Astrocyte (in vitro differentiated cells and primary cell): Measurements from ENCODE around the gene PTCD2. TPM values are rescaled to one million over a fixed set of nuclear protein-coding genes. Genes with fewer than 3 reads are reported as not detected.

Experiments
- DNase-seq: peaks from one replicate; pipeline ENCODE4 v3.0.0-alpha.2; 2010; ENCODE audit warnings: low read depth
- FAIRE-seq: peaks from 2 replicates; lab custom pipeline; 2011; peaks lifted over from hg19 to GRCh38; lab: Jason Lieb, UNC
- H2AFZ ChIP-seq: 2 replicates; pipeline ENCODE4 v1.6.0; 2012; ENCODE audit warnings: low read depth, low read length, inconsistent platforms
- H3K27ac ChIP-seq: 2 replicates; pipeline ENCODE4 v1.5.1; 2011; ENCODE audit warnings: low read depth, low read length, inconsistent platforms
- H3K27me3 ChIP-seq: 2 replicates; pipeline ENCODE4 v1.6.0; 2011; ENCODE audit warnings: low read length, inconsistent platforms; ENCODE audit not compliant: insufficient read depth
- H3K36me3 ChIP-seq: 2 replicates; pipeline ENCODE4 v1.5.1; 2011; ENCODE audit warnings: low read length, inconsistent platforms; ENCODE audit not compliant: insufficient read depth
- H3K4me1 ChIP-seq: 2 replicates; pipeline ENCODE4 v1.5.1; 2011; ENCODE audit warnings: low read length, inconsistent platforms; ENCODE audit not compliant: insufficient read depth
- H3K4me2 ChIP-seq: 2 replicates; pipeline ENCODE4 v1.6.0; 2012; ENCODE audit warnings: low read length, inconsistent platforms
- H3K4me3 ChIP-seq: 2 replicates; pipeline ENCODE4 v1.5.1; 2011; ENCODE audit warnings: low read depth, mild to moderate bottlenecking, low read length, inconsistent platforms; ENCODE audit not compliant: insufficient read depth
- H3K79me2 ChIP-seq: 2 replicates; pipeline ENCODE4 v1.6.0; 2012; ENCODE audit warnings: mild to moderate bottlenecking, low read length, inconsistent platforms; ENCODE audit not compliant: insufficient read depth
- H3K9ac ChIP-seq: 2 replicates; pipeline ENCODE4 v1.6.0; 2012; ENCODE audit warnings: mild to moderate bottlenecking, low read length, inconsistent platforms
- H3K9me3 ChIP-seq: 2 replicates; pipeline ENCODE4 v1.5.1; 2012; ENCODE audit warnings: low read depth, mild to moderate bottlenecking, low read length, inconsistent platforms; ENCODE audit not compliant: insufficient read depth
- H4K20me1 ChIP-seq: 2 replicates; pipeline ENCODE4 v1.6.0; 2012; ENCODE audit warnings: low read length, inconsistent platforms; ENCODE audit not compliant: insufficient read depth
- H3K27ac Mint-ChIP-seq: one replicate; pipeline ENCODE4 v1.8.0; 2021; ENCODE audit warnings: mild to moderate bottlenecking, mixed read lengths; ENCODE audit not compliant: unreplicated experiment
- H3K27me3 Mint-ChIP-seq: one replicate; pipeline ENCODE4 v1.8.0; 2021; ENCODE audit warnings: low read depth, mixed read lengths; ENCODE audit not compliant: unreplicated experiment
- H3K36me3 Mint-ChIP-seq: one replicate; pipeline ENCODE4 v1.8.0; 2021; ENCODE audit warnings: low read depth, mixed read lengths; ENCODE audit not compliant: unreplicated experiment
- H3K4me1 Mint-ChIP-seq: one replicate; pipeline ENCODE4 v1.8.0; 2021; ENCODE audit warnings: low read depth, mixed read lengths; ENCODE audit not compliant: unreplicated experiment
- H3K4me3 Mint-ChIP-seq: one replicate; pipeline ENCODE4 v1.8.0; 2021; ENCODE audit warnings: mild to moderate bottlenecking, moderate library complexity, mixed read lengths; ENCODE audit not compliant: unreplicated experiment
- H3K9me3 Mint-ChIP-seq: one replicate; pipeline ENCODE4 v1.8.0; 2021; ENCODE audit warnings: mild to moderate bottlenecking, mixed read lengths; ENCODE audit not compliant: unreplicated experiment
- CTCF ChIP-seq: IDR thresholded peaks from 2 replicates; pipeline ENCODE4 v1.5.1; 2011; ENCODE audit warnings: low read depth, mild to moderate bottlenecking, inconsistent platforms, low read length, moderate library complexity; ENCODE audit not compliant: insufficient read depth
- EZH2 ChIP-seq: IDR thresholded peaks from 2 replicates; pipeline ENCODE4 v1.6.1; 2012; ENCODE audit warnings: mild to moderate bottlenecking, low read length, inconsistent platforms; ENCODE audit not compliant: insufficient read depth
- total RNA-seq: library from RNA; stranded (reverse); gene quantifications from 2 replicates; pipeline ENCODE4 v1.2.1, GENCODE V29; 2021

PTCD2 gene
- total RNA-seq, 1 donor from 2014 or later = 11.4 TPM

GRCh38 chr5:72415616-72416325 is 95.6 kb downstream of the PTCD2 start:
- no peak overlapping the region for H3K4me3 ChIP-seq
- no peak for FAIRE-seq
- Mint-ChIP-seq H3K9me3 (peaks cover 8% of the 10 kb centered on the region), H3K4me3 (no peak overlapping the region), H3K27ac (no peak overlapping the region), H3K36me3 (peaks cover 2% of the 10 kb centered on the region), H3K4me1 (no peaks in the 10 kb centered on the region), H3K27me3 (no peaks in the 10 kb centered on the region)
- no peak overlapping the region for H3K27ac ChIP-seq
- no peaks in the 10 kb centered on the region for H3K9me3 ChIP-seq
- H3K4me1 ChIP-seq = peaks cover 10% of the 10 kb centered on the region
- no peak overlapping the region for H3K9ac ChIP-seq
- no peaks in the 10 kb centered on the region for H4K20me1 ChIP-seq
- H3K79me2 ChIP-seq = no peaks in the 10 kb centered on the region
- H3K4me2 ChIP-seq = no peak overlapping the region
- H3K27me3 ChIP-seq = no peaks in the 10 kb centered on the region
- TF ChIP-seq EZH2 = no peak
- no peak for TF ChIP-seq CTCF
- no peak overlapping the region for H2AFZ ChIP-seq
- H3K36me3 ChIP-seq = no peaks in the 10 kb centered on the region
- no peak for DNase-seq

GRCh38 chr5:72417333-72418062 is 97.3 kb downstream of the PTCD2 start:
- no peaks in the 10 kb centered on the region for H3K4me1 Mint-ChIP-seq
- no peak overlapping the region for H3K9ac ChIP-seq
- H3K27me3 ChIP-seq = no peaks in the 10 kb centered on the region
- DNase-seq (no peak), FAIRE-seq (no peak)
- H3K36me3 Mint-ChIP-seq = peaks cover 2% of the 10 kb centered on the region
- TF ChIP-seq EZH2 (no peak), CTCF (no peak)
- H3K27ac ChIP-seq = no peak overlapping the region
- no peak overlapping the region for H3K27ac Mint-ChIP-seq
- no peaks in the 10 kb centered on the region for H3K27me3 Mint-ChIP-seq
- no peaks in the 10 kb centered on the region for H4K20me1 ChIP-seq
- H3K4me1 ChIP-seq = peaks cover 4% of the 10 kb centered on the region
- no peaks in the 10 kb centered on the region for H3K9me3 ChIP-seq
- H3K4me3 ChIP-seq = no peak overlapping the region
- no peak overlapping the region for H3K4me3 Mint-ChIP-seq
- no peaks in the 10 kb centered on the region for H3K79me2 ChIP-seq
- no peaks in the 10 kb centered on the region for H3K36me3 ChIP-seq
- no peak overlapping the region for H3K4me2 ChIP-seq
- H2AFZ ChIP-seq = no peak overlapping the region
- peaks cover 8% of the 10 kb centered on the region for H3K9me3 Mint-ChIP-seq

Other genes with a start within 250 kb of the PTCD2 start
- gene MAP1B, start 212.9 kb upstream of the PTCD2 start, total RNA-seq = 386 and 476 TPM in 2 replicates
- 37.0 and 43.6 TPM in 2 replicates for gene MRPS27, start 133 bp upstream of the PTCD2 start, total RNA-seq
- not detected in 2 replicates for gene ZNF366, start 187.0 kb downstream of the PTCD2 start, total RNA-seq